ENCODE data around the gene CSAD.

CSAD gene

GRCh38 chr12:53161119-53161911, 19.4 kb downstream of the CSAD start:
- no peaks in the 10 kb centered on the region for H3K4me1 ChIP-seq (ENCODE audit: control insufficient read depth in 1 of 2, insufficient read depth in 2 of 2, low read length in 2 of 2)
- no peak overlapping the region for H3K23ac ChIP-seq (ENCODE audit: low read length)
- H3K79me2 ChIP-seq (ENCODE audit: control insufficient read depth, insufficient read depth, low read length, poor library complexity), result no peaks in the 10 kb centered on the region
- no peak overlapping the region for H3K4me2 ChIP-seq (ENCODE audit: low read length)
- H4K12ac ChIP-seq (ENCODE audit: low read depth, low read length), result no peak overlapping the region
- H4K8ac ChIP-seq (ENCODE audit: low read depth, low read length), result no peak overlapping the region
- H3K14ac ChIP-seq (ENCODE audit: low read length), result no peak overlapping the region
- H2BK120ac ChIP-seq (ENCODE audit: insufficient read depth, low read length, poor library complexity), result no peak overlapping the region
- no peak overlapping the region for H3K18ac ChIP-seq (ENCODE audit: low read length)
- no peak overlapping the region for H3K27ac ChIP-seq (ENCODE audit: low read depth, low read length)
- H3K4ac ChIP-seq (ENCODE audit: low read depth, low read length), result no peak overlapping the region
- H2BK12ac ChIP-seq (ENCODE audit: low read length), result no peak overlapping the region
- no peak overlapping the region for H3K4me3 ChIP-seq (ENCODE audit: low read depth, low read length)
- no peak overlapping the region for H2AFZ ChIP-seq (ENCODE audit: insufficient read depth, low read length, poor library complexity)
- H2BK5ac ChIP-seq (ENCODE audit: low read depth, low read length, poor library complexity), result no peak overlapping the region
- H3K79me1 ChIP-seq (ENCODE audit: low read length), result no peaks in the 10 kb centered on the region
- no peak for DNase-seq
- H3K9ac ChIP-seq (ENCODE audit: low read length), result no peak overlapping the region
- no peaks in the 10 kb centered on the region for H3K36me3 ChIP-seq (ENCODE audit: control insufficient read depth in 1 of 2, insufficient read depth in 2 of 2, low read length in 2 of 2)
- no peaks in the 10 kb centered on the region for H3K27me3 ChIP-seq (ENCODE audit: insufficient read depth, low read length)
- no peak overlapping the region for H4K91ac ChIP-seq (ENCODE audit: low read depth, low read length)
- H3K9me3 ChIP-seq (ENCODE audit: insufficient read depth, low read depth, low read length), result no peaks in the 10 kb centered on the region
- no CpG with 5 or more reads among the region's 8 CpGs for WGBS (ENCODE audit: extremely low coverage, insufficient coverage, insufficient read length)
- no peak overlapping the region for H2AK5ac ChIP-seq (ENCODE audit: low read length)

DNA sequence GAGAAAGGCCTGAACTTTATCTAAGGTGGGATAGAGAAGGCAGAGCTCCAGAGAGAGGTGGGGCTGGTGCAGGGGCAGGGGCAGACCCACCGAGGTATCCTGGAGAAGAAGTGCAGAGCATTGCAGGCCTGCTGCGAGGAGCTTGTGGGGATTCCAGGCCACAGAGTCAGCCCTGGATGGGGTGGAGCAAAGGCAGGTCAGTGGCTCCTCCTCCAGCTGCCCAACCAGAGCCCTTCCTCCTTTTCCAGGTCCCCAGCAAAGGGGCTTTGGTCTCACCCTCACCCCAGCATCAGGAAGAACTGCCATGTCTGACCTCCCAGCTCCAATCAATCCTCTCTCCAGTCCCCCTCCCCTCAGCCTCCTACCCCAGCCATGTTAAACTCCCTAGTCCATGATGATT, 20.1 kb downstream of the CSAD start:
- no peak overlapping the region for H2AK5ac ChIP-seq (ENCODE audit: low read length)
- no CpG with 5 or more reads among the region's 2 CpGs for WGBS (ENCODE audit: extremely low coverage, insufficient coverage, insufficient read length)
- H2BK5ac ChIP-seq (ENCODE audit: low read depth, low read length, poor library complexity), result no peak overlapping the region
- H3K14ac ChIP-seq (ENCODE audit: low read length), result no peak overlapping the region
- H3K4ac ChIP-seq (ENCODE audit: low read depth, low read length), result no peak overlapping the region
- no peaks in the 10 kb centered on the region for H3K9me3 ChIP-seq (ENCODE audit: insufficient read depth, low read depth, low read length)
- no peaks in the 10 kb centered on the region for H3K79me1 ChIP-seq (ENCODE audit: low read length)
- H3K4me3 ChIP-seq (ENCODE audit: low read depth, low read length), result no peak overlapping the region
- no peak overlapping the region for H2BK12ac ChIP-seq (ENCODE audit: low read length)
- H3K36me3 ChIP-seq (ENCODE audit: control insufficient read depth in 1 of 2, insufficient read depth in 2 of 2, low read length in 2 of 2), result no peaks in the 10 kb centered on the region
- no peak overlapping the region for H2AFZ ChIP-seq (ENCODE audit: insufficient read depth, low read length, poor library complexity)
- no peak overlapping the region for H4K8ac ChIP-seq (ENCODE audit: low read depth, low read length)
- H3K79me2 ChIP-seq (ENCODE audit: control insufficient read depth, insufficient read depth, low read length, poor library complexity), result no peaks in the 10 kb centered on the region
- no peak overlapping the region for H4K12ac ChIP-seq (ENCODE audit: low read depth, low read length)
- H4K91ac ChIP-seq (ENCODE audit: low read depth, low read length), result no peak overlapping the region
- no peak overlapping the region for H3K9ac ChIP-seq (ENCODE audit: low read length)
- H3K4me1 ChIP-seq (ENCODE audit: control insufficient read depth in 1 of 2, insufficient read depth in 2 of 2, low read length in 2 of 2), result no peaks in the 10 kb centered on the region
- H3K18ac ChIP-seq (ENCODE audit: low read length), result no peak overlapping the region
- H3K27me3 ChIP-seq (ENCODE audit: insufficient read depth, low read length), result no peaks in the 10 kb centered on the region
- no peak overlapping the region for H3K27ac ChIP-seq (ENCODE audit: low read depth, low read length)
- no peak for DNase-seq
- H2BK120ac ChIP-seq (ENCODE audit: insufficient read depth, low read length, poor library complexity), result no peak overlapping the region
- no peak overlapping the region for H3K4me2 ChIP-seq (ENCODE audit: low read length)
- no peak overlapping the region for H3K23ac ChIP-seq (ENCODE audit: low read length)

- Histone ChIP-seq H4K12ac (ENCODE audit: low read depth, low read length) (no peak overlapping the region), H4K8ac (ENCODE audit: low read depth, low read length) (no peak overlapping the region), H3K9ac (ENCODE audit: low read length) (no peak overlapping the region), H3K4ac (ENCODE audit: low read depth, low read length) (no peak overlapping the region), H3K79me1 (ENCODE audit: low read length) (no peaks in the 10 kb centered on the region), H3K4me3 (ENCODE audit: low read depth, low read length) (no peak overlapping the region), H2BK120ac (ENCODE audit: insufficient read depth, low read length, poor library complexity) (no peak overlapping the region), H2AK5ac (ENCODE audit: low read length) (no peak overlapping the region), H3K18ac (ENCODE audit: low read length) (no peak overlapping the region), H3K4me2 (ENCODE audit: low read length) (no peak overlapping the region), H3K27ac (ENCODE audit: low read depth, low read length) (no peak overlapping the region), H3K23ac (ENCODE audit: low read length) (no peak overlapping the region), H3K14ac (ENCODE audit: low read length) (no peak overlapping the region), H3K27me3 (ENCODE audit: insufficient read depth, low read length) (no peaks in the 10 kb centered on the region), H2BK12ac (ENCODE audit: low read length) (no peak overlapping the region), H2AFZ (ENCODE audit: insufficient read depth, low read length, poor library complexity) (no peak overlapping the region), H2BK5ac (ENCODE audit: low read depth, low read length, poor library complexity) (no peak overlapping the region), H3K9me3 (ENCODE audit: insufficient read depth, low read depth, low read length) (no peaks in the 10 kb centered on the region), H3K4me1 (ENCODE audit: control insufficient read depth in 1 of 2, insufficient read depth in 2 of 2, low read length in 2 of 2) (no peaks in the 10 kb centered on the region), H4K91ac (ENCODE audit: low read depth, low read length) (no peak overlapping the region), H3K36me3 (ENCODE audit: control insufficient read depth in 1 of 2, insufficient read depth in 2 of 2, low read length in 2 of 2) (no peaks in the 10 kb centered on the region), H3K79me2 (ENCODE audit: control insufficient read depth, insufficient read depth, low read length, poor library complexity) (no peaks in the 10 kb centered on the region)
- DNase-seq, result no peak
- WGBS (ENCODE audit: extremely low coverage, insufficient coverage, insufficient read length), result no CpG with 5 or more reads among the region's 16 CpGs
Observed at GRCh38 chr12:53160000-53160399, 20.7 kb downstream of the CSAD start.

DNA sequence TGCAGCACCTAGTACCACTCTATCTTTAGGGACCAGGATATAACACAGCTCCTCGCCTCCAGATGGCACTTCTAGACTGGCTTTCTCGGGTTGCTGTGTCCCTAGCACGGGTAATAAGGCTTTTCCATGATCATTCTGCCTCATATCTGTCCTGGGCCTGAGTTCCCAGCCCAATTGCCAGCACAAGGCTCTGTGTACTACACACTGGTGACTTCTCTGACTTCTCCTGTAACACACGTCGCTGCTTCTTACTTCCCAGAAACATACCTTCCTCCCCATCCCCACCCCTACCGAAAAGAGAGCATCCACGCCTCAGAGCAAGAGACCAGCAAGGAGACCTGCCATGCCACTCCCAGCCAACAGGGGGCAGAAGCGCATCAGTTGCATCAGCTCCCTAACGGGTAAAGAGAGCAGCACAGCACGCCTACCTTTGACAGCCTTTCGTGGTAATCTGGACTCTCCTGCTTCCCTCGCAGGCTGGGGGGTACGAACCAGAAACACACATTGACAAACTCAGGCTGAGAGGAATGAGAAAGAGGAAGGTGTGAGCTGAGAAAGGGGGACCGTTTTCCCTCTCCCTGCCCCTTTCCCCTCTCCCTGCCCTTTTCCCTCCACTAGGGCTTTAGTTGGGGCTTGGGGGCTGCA, 21.4 kb downstream of the CSAD start:
- no CpG with 5 or more reads among the region's 14 CpGs for WGBS (ENCODE audit: extremely low coverage, insufficient coverage, insufficient read length)
- no peak overlapping the region for H3K18ac ChIP-seq (ENCODE audit: low read length)
- H3K79me1 ChIP-seq (ENCODE audit: low read length), result no peaks in the 10 kb centered on the region
- H3K4me1 ChIP-seq (ENCODE audit: control insufficient read depth in 1 of 2, insufficient read depth in 2 of 2, low read length in 2 of 2), result no peaks in the 10 kb centered on the region
- H3K36me3 ChIP-seq (ENCODE audit: control insufficient read depth in 1 of 2, insufficient read depth in 2 of 2, low read length in 2 of 2), result no peaks in the 10 kb centered on the region
- H3K14ac ChIP-seq (ENCODE audit: low read length), result no peak overlapping the region
- no peaks in the 10 kb centered on the region for H3K9me3 ChIP-seq (ENCODE audit: insufficient read depth, low read depth, low read length)
- no peak overlapping the region for H2BK5ac ChIP-seq (ENCODE audit: low read depth, low read length, poor library complexity)
- H2AFZ ChIP-seq (ENCODE audit: insufficient read depth, low read length, poor library complexity), result no peak overlapping the region
- H2BK12ac ChIP-seq (ENCODE audit: low read length), result no peak overlapping the region
- peak; percentile 68 to 91 for DNase-seq
- no peak overlapping the region for H3K9ac ChIP-seq (ENCODE audit: low read length)
- no peaks in the 10 kb centered on the region for H3K79me2 ChIP-seq (ENCODE audit: control insufficient read depth, insufficient read depth, low read length, poor library complexity)
- H3K27me3 ChIP-seq (ENCODE audit: insufficient read depth, low read length), result no peaks in the 10 kb centered on the region
- H3K23ac ChIP-seq (ENCODE audit: low read length), result no peak overlapping the region
- no peak overlapping the region for H3K4me2 ChIP-seq (ENCODE audit: low read length)
- H4K12ac ChIP-seq (ENCODE audit: low read depth, low read length), result no peak overlapping the region
- no peak overlapping the region for H4K91ac ChIP-seq (ENCODE audit: low read depth, low read length)
- no peak overlapping the region for H2BK120ac ChIP-seq (ENCODE audit: insufficient read depth, low read length, poor library complexity)
- H3K4ac ChIP-seq (ENCODE audit: low read depth, low read length), result no peak overlapping the region
- H2AK5ac ChIP-seq (ENCODE audit: low read length), result no peak overlapping the region
- no peak overlapping the region for H4K8ac ChIP-seq (ENCODE audit: low read depth, low read length)
- no peak overlapping the region for H3K4me3 ChIP-seq (ENCODE audit: low read depth, low read length)
- H3K27ac ChIP-seq (ENCODE audit: low read depth, low read length), result no peak overlapping the region
